HCT116 (cell line): ENCODE data around the gene HBP1. TPM values are rescaled to one million over a fixed set of nuclear protein-coding genes. Genes with fewer than 3 reads are reported as not detected.

ENCODE experiments used
- ATAC-seq: fragments of 200-7000 bp; cut with Tn5 transposase; 2 replicates; pipeline ENCODE4 v1.9.1; 2020; ENCODE audit warnings: mild to moderate bottlenecking, moderate library complexity
- BruUV-seq: library from RNA; stranded (reverse); fragments of 400-500 nt; replicated peaks from 2 replicates; lab custom pipeline; 2021; lab: Mats Ljungman, UMichigan
- CTCF ChIA-PET: fragments of 300-600 bp; sonication (Branson Sonifier 250); formaldehyde crosslinking; loops from one replicate; lab custom pipeline; 2021; ENCODE audit warnings: antibody characterized with exemption; lab: Charles Lee
- POLR2A ChIA-PET: fragments of 300-600, 350-600 bp; sonication (Branson Sonifier 250); formaldehyde crosslinking; loops from one replicate; lab custom pipeline; 2021; ENCODE audit warnings: antibody characterized with exemption; lab: Charles Lee
- RAD21 ChIA-PET, 2 experiments: fragments of 300-600 bp; sonication (Branson Sonifier 250); formaldehyde crosslinking; loops; one replicate each; lab custom pipeline; 2023; ENCODE audit warnings: low total read pairs in 2 of 2; ENCODE audit not compliant: uncharacterized antibody in 2 of 2, unreplicated experiment in 2 of 2, low non-redundant PET in 1 of 2; lab: Charles Lee
- DNase-seq: peaks from one replicate; pipeline ENCODE4 v3.0.0-alpha.2; 2010; ENCODE audit warnings: low read depth, low spot score
- H2AFZ ChIP-seq: fragments of 200-600 bp; shearing (Covaris generic), sonication (generic); 2 replicates; pipeline ENCODE4 v1.6.1; 2017; ENCODE audit warnings: low read depth, mixed run types, mixed read lengths, antibody characterized with exemption, low read length; ENCODE audit not compliant: poor library complexity, severe bottlenecking
- H3K27ac ChIP-seq: 2 replicates; pipeline ENCODE4 v1.5.1; 2012; ENCODE audit warnings: low read depth, low read length
- H3K27me3 ChIP-seq: fragments of 200-600 bp; sonication (generic); 2 replicates; pipeline ENCODE4 v1.6.1; 2016; ENCODE audit warnings: mixed run types, low read length, mixed read lengths; ENCODE audit not compliant: insufficient read depth
- H3K36me3 ChIP-seq, 2 experiments: fragments of 200-500 bp in 1 of 2; fragments of 200-600 bp in 1 of 2; sonication (Bioruptor generic) in 1 of 2; sonication (generic) in 1 of 2; 2 replicates each; pipeline versions ENCODE4 v1.5.1 to v1.6.1; 2014 to 2016; ENCODE audit warnings: low read length in 2 of 2, inconsistent platforms in 1 of 2, mixed read lengths in 1 of 2, mixed run types in 1 of 2; ENCODE audit not compliant: insufficient read depth in 2 of 2, control insufficient read depth in 1 of 2
- H3K4me1 ChIP-seq, 2 experiments: fragments of 200-600 bp in 1 of 2; sonication (generic) in 1 of 2; 2 replicates each; pipeline versions ENCODE4 v1.5.1 to v1.6.1; 2012 to 2017; ENCODE audit warnings: low read length in 2 of 2, inconsistent platforms in 1 of 2, mild to moderate bottlenecking in 1 of 2, mixed read lengths in 1 of 2, mixed run types in 1 of 2, moderate library complexity in 1 of 2; ENCODE audit not compliant: insufficient read depth in 2 of 2, control insufficient read depth in 1 of 2
- H3K4me2 ChIP-seq: fragments of 200-600 bp; sonication (generic); 2 replicates; pipeline ENCODE4 v1.6.1; 2017; ENCODE audit warnings: mixed run types, low read length, mixed read lengths
- H3K4me3 ChIP-seq, 2 experiments: fragments of 200-600 bp in 1 of 2; sonication (generic) in 1 of 2; replicated peaks in 1 of 2; 2 replicates each; pipeline ENCODE4 v1.5.1; 2011 to 2016; ENCODE audit warnings: low read length in 2 of 2, control low read depth in 1 of 2, low read depth in 1 of 2, mild to moderate bottlenecking in 1 of 2, mixed read lengths in 1 of 2, mixed run types in 1 of 2
- H3K79me2 ChIP-seq: fragments of 200-600 bp; sonication (generic); 2 replicates; pipeline ENCODE4 v1.6.1; 2017; ENCODE audit warnings: mild to moderate bottlenecking, mixed run types, low read length, moderate library complexity, mixed read lengths; ENCODE audit not compliant: insufficient read depth
- H3K9ac ChIP-seq: fragments of 200-600 bp; sonication (generic); 2 replicates; pipeline ENCODE4 v1.6.1; 2016; ENCODE audit warnings: low read length, mixed read lengths
- H3K9me2 ChIP-seq: fragments of 200-600 bp; sonication (generic), shearing (Covaris generic); 2 replicates; pipeline ENCODE4 v1.6.1; 2017; ENCODE audit warnings: mixed run types, mild to moderate bottlenecking, moderate library complexity; ENCODE audit not compliant: insufficient read depth
- H3K9me3 ChIP-seq, 2 experiments: fragments of 200-500 bp in 1 of 2; fragments of 200-600 bp in 1 of 2; sonication (Bioruptor generic) in 1 of 2; sonication (generic) in 1 of 2; 2 replicates each; pipeline ENCODE4 v1.6.1; 2014 to 2017; ENCODE audit warnings: low read length in 2 of 2, mixed read lengths in 2 of 2, inconsistent platforms in 1 of 2, low read depth in 1 of 2, mild to moderate bottlenecking in 1 of 2, mixed run types in 1 of 2, moderate library complexity in 1 of 2; ENCODE audit not compliant: control insufficient read depth in 1 of 2, insufficient read depth in 1 of 2
- H4K20me1 ChIP-seq: fragments of 200-600 bp; sonication (generic), shearing (Covaris generic); 2 replicates; pipeline ENCODE4 v1.6.1; 2017; ENCODE audit warnings: mixed run types, mild to moderate bottlenecking, moderate library complexity; ENCODE audit not compliant: insufficient read depth
- ATF3 ChIP-seq: IDR thresholded peaks from 2 replicates; pipeline ENCODE4 v1.6.1; 2012
- CEBPB ChIP-seq: IDR thresholded peaks from 2 replicates; pipeline ENCODE4 v1.6.1; 2012; ENCODE audit warnings: low read depth
- CTCF ChIP-seq, 3 experiments: fragments of 200-600 bp in 1 of 3; sonication (generic) in 1 of 3; IDR thresholded peaks in 2 of 3; conservative IDR thresholded peaks in 1 of 3; 2 replicates each; pipeline ENCODE4 v1.5.1; 2012 to 2017; ENCODE audit warnings: low read depth in 2 of 3, low read length in 2 of 3, antibody characterized with exemption in 1 of 3, borderline replicate concordance in 1 of 3, control low read depth in 1 of 3, mild to moderate bottlenecking in 1 of 3, mixed read lengths in 1 of 3, mixed run types in 1 of 3, moderate library complexity in 1 of 3; ENCODE audit not compliant: insufficient read depth in 1 of 3
- ELF1 ChIP-seq: IDR thresholded peaks from 2 replicates; pipeline ENCODE4 v1.6.1; 2012; ENCODE audit warnings: low read depth, borderline replicate concordance
- FOSL1 ChIP-seq: IDR thresholded peaks from 2 replicates; pipeline ENCODE4 v1.6.1; 2012; ENCODE audit warnings: low read depth
- JUND ChIP-seq: IDR thresholded peaks from 2 replicates; pipeline ENCODE4 v1.6.1; 2012
- POLR2A ChIP-seq: IDR thresholded peaks from 2 replicates; pipeline ENCODE4 v1.7.0; 2011; ENCODE audit warnings: borderline replicate concordance; ENCODE audit not compliant: insufficient read depth, insufficient read length; ENCODE audit errors: extremely low read depth
- RAD21 ChIP-seq: IDR thresholded peaks from 2 replicates; pipeline ENCODE4 v1.6.1; 2012; ENCODE audit warnings: low read depth, mild to moderate bottlenecking
- REST ChIP-seq: IDR thresholded peaks from 2 replicates; pipeline ENCODE4 v1.6.1; 2012; ENCODE audit warnings: low read depth
- SIN3A ChIP-seq: IDR thresholded peaks from 2 replicates; pipeline ENCODE4 v1.6.1; 2012; ENCODE audit warnings: low read depth
- SP1 ChIP-seq: IDR thresholded peaks from 2 replicates; pipeline ENCODE4 v1.6.1; 2012; ENCODE audit warnings: low read depth
- TCF7L2 ChIP-seq: IDR thresholded peaks from 2 replicates; pipeline ENCODE4 v1.7.0; 2011; ENCODE audit warnings: borderline replicate concordance, inconsistent platforms; ENCODE audit not compliant: insufficient read depth, insufficient read length; ENCODE audit errors: extremely low read depth
- YY1 ChIP-seq: IDR thresholded peaks from 2 replicates; pipeline ENCODE4 v1.6.1; 2011; ENCODE audit warnings: low read length, low read depth, moderate library complexity, mild to moderate bottlenecking; ENCODE audit not compliant: insufficient replicate concordance; ENCODE audit errors: extremely low read depth
- ZNF274 ChIP-seq: fragments of 200-500 bp; sonication (Bioruptor generic); IDR thresholded peaks from 2 replicates; pipeline ENCODE4 v1.6.1; 2014; ENCODE audit warnings: mild to moderate bottlenecking, low read depth, low read length, inconsistent platforms
- intact Hi-C: fragments of 100-400 bp; cut with micrococcal nuclease; formaldehyde crosslinking; loops from 2 replicates; pipeline ENCODE4 v1.10.0; 2022
- total RNA-seq: library from RNA; stranded (reverse); gene quantifications from one replicate; pipeline ENCODE4 v1.2.1, GENCODE V29; 2021; ENCODE audit not compliant: unreplicated experiment
- TF ChIP-seq, protein P1 (sequence below): IDR thresholded peaks from 2 replicates; pipeline ENCODE4 v1.6.1; 2011; ENCODE audit warnings: mild to moderate bottlenecking, low read length, moderate library complexity; ENCODE audit not compliant: insufficient replicate concordance; ENCODE audit errors: extremely low read depth

The HBP1 gene
- total RNA-seq, 1 experiment from 2014 or later, result 24.3 TPM

- no peak overlapping the region for H3K4me3 ChIP-seq
- RAD21 ChIA-PET, result no interaction called here
- H3K79me2 ChIP-seq, result no peaks in the 10 kb centered on the region
- H3K27ac ChIP-seq, result no peak overlapping the region
- H3K9ac ChIP-seq, result no peak overlapping the region
- no peaks in the 10 kb centered on the region for H4K20me1 ChIP-seq
- H3K9me3 ChIP-seq, result no peaks in the 10 kb centered on the region
- H3K4me2 ChIP-seq, result no peak overlapping the region
- H2AFZ ChIP-seq, result no peak overlapping the region
- H3K4me1 ChIP-seq, result no peaks in the 10 kb centered on the region
- peaks cover 2 to 5% of the 10 kb centered on the region in 2 experiments; a peak in 1 of 4 replicates for H3K36me3 ChIP-seq
- CTCF ChIA-PET, result no interaction called here
- ATAC-seq (no peak), DNase-seq (no peak)
- H3K9me2 ChIP-seq, result no peaks in the 10 kb centered on the region
- no peaks in the 10 kb centered on the region for H3K27me3 ChIP-seq
- intact Hi-C loops, result no loop called here
- BruUV-seq, result no TSS peak
- POLR2A ChIA-PET, result no interaction called here
- TF ChIP-seq SIN3A (no peak), CEBPB (no peak), REST (no peak), POLR2A (no peak), JUND (no peak), TCF7L2 (no peak), YY1 (no peak), FOSL1 (no peak), RAD21 (no peak), ZNF274 (no peak), ATF3 (no peak), ELF1 (no peak), CTCF (IDR thresholded peaks at IDR 0.05 in 2 of 3, conservative IDR thresholded peaks at IDR 0.05 in 1 of 3; ENCODE audit: borderline replicate concordance in 1 of 3, insufficient read depth in 1 of 3, low read depth in 2 of 3, low read length in 2 of 3) (no peak), SP1 (no peak)
- TF ChIP-seq, protein P1, sequence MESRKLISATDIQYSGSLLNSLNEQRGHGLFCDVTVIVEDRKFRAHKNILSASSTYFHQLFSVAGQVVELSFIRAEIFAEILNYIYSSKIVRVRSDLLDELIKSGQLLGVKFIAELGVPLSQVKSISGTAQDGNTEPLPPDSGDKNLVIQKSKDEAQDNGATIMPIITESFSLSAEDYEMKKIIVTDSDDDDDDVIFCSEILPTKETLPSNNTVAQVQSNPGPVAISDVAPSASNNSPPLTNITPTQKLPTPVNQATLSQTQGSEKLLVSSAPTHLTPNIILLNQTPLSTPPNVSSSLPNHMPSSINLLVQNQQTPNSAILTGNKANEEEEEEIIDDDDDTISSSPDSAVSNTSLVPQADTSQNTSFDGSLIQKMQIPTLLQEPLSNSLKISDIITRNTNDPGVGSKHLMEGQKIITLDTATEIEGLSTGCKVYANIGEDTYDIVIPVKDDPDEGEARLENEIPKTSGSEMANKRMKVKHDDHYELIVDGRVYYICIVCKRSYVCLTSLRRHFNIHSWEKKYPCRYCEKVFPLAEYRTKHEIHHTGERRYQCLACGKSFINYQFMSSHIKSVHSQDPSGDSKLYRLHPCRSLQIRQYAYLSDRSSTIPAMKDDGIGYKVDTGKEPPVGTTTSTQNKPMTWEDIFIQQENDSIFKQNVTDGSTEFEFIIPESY, result no peak
- TF ChIP-seq, all 23 proteins: peak for 0
Measured at GRCh38 chr7:107206706-107207105, 37.9 kb downstream of the HBP1 start.
